ENCODE measurements around the gene GTF3C4.
A peak's percentile ranks its signal among the peaks of the same experiment; 100 is the strongest.

Gene GTF3C4

GRCh38 chr9:132732326-132733259, 62.3 kb downstream of the GTF3C4 start:
- DNase-seq, result peak in 1 of 3 experiments; percentile 83

DNA sequence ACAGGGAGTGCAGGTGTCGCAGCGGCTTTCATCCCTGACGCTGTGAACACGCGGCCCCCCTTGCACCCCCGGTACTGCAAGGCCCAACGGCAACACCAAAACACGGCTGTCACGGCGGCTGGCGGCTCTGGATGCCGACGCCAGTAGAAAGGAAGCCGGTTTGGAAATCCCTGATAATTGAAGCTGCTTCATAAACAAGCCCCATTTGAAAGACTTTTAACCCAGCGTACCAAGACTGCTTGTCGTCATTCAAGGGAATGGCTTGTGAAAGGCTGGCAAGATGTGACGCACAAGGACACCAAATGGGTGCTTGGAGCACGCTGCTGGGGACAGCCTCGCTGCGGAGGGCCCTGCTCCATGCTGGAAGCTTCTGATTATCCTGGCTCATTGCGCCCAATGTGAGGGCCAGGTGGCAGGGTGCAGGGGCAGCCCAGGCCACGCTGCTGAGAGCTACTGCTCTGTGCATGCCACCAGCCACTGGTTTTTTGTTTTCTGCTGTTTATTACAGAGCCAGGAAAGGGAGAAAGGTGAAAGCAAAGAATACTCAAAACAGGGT, 63.1 kb downstream of the GTF3C4 start:
- DNase-seq, result peak in 2 of 3 experiments; percentile 46 to 83

GRCh38 chr9:132739710-132740310, 69.5 kb downstream of the GTF3C4 start:
- DNase-seq, result no peak

- no peak for DNase-seq
Observed at GRCh38 chr9:132740526-132741309, 70.5 kb downstream of the GTF3C4 start.

DNA sequence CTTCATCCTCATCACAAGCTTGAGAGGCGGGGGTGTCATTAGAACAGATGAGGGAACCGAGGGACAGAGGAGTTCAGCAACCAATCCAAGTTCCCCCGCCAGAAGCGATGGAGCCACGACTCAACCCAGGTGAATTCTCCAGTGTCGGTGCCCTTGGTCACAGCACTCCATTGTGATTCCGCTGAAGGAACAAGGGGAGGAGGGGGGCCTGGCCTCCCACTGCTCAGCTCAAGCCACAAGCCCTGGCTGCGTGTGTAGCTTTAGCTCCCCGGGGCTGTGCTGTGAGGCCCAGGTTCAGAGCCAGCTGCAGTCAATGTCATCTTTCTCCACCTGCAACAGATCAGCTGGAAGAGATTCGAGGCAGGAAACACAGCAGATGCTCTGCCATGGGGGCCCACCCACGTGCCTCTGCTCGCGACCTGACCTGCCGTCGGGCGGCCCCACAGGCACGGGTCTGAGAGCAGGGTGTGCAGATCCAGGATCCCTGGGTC, 72.6 kb downstream of the GTF3C4 start:
- DNase-seq, result no peak

GRCh38 chr9:132743931-132744479, 73.7 kb downstream of the GTF3C4 start:
- DNase-seq, result no peak

Data from NCI-H1417 (cell line).